Spleen (tissue), 11 donors: ENCODE data around the gene ROBO1. TPM values are rescaled to one million over a fixed set of nuclear protein-coding genes. Genes with fewer than 3 reads are reported as not detected.
"Not testable (repeated sequence)": the region's sequence is repeated elsewhere in the genome, so short reads cannot be mapped to it uniquely, and the experiment has no call there.

Experiments used
- DNase-seq: peaks from one replicate; pipeline ENCODE4 v3.0.0-alpha.2; 2020
- H3K27ac ChIP-seq, 8 donors: fragments of 200-600 bp; sonication (generic) in 7 of 8; 1 replicate in 4 of 8; 2 replicates in 4 of 8; pipeline versions ENCODE4 v1.5.0 to v1.8.0; 2016 to 2021; ENCODE audit warnings: inconsistent platforms in 4 of 8, mild to moderate bottlenecking in 4 of 8, moderate library complexity in 1 of 8
- H3K27me3 ChIP-seq, 7 donors: fragments of 200-600 bp; sonication (generic) in 6 of 7; replicated peaks in 1 of 7; 1 replicate in 4 of 7; 2 replicates in 3 of 7; pipeline versions ENCODE4 v1.5.0 to v1.8.0; 2016 to 2021; ENCODE audit warnings: inconsistent platforms in 3 of 7, mild to moderate bottlenecking in 1 of 7
- H3K36me3 ChIP-seq, 6 donors: fragments of 200-600 bp; sonication (generic) in 5 of 6; 1 replicate in 4 of 6; 2 replicates in 2 of 6; pipeline versions ENCODE4 v1.5.0 to v1.8.0; 2016 to 2021; ENCODE audit warnings: inconsistent platforms in 2 of 6
- H3K4me1 ChIP-seq, 6 donors: fragments of 200-600 bp; sonication (generic) in 5 of 6; 1 replicate in 3 of 6; 2 replicates in 3 of 6; pipeline versions ENCODE4 v1.5.0 to v1.8.0; 2016 to 2021; ENCODE audit warnings: inconsistent platforms in 3 of 6
- H3K4me3 ChIP-seq, 8 donors: fragments of 200-600 bp; sonication (generic) in 7 of 8; 1 replicate in 4 of 8; 2 replicates in 4 of 8; pipeline versions ENCODE4 v1.5.0 to v1.8.0; 2016 to 2021; ENCODE audit warnings: inconsistent platforms in 4 of 8, mild to moderate bottlenecking in 4 of 8, moderate library complexity in 2 of 8
- H3K9me3 ChIP-seq, 8 donors: fragments of 200-600 bp; sonication (generic) in 7 of 8; 1 replicate in 4 of 8; 2 replicates in 4 of 8; pipeline versions ENCODE4 v1.5.0 to v1.8.0; 2016 to 2021; ENCODE audit warnings: inconsistent platforms in 4 of 8
- CTCF ChIP-seq, 11 experiments: fragments of 200-600 bp in 7 of 11; fragments of 450-650 bp in 4 of 11; sonication (generic) in 4 of 11; IDR thresholded peaks in 8 of 11; conservative IDR thresholded peaks in 3 of 11; 1 replicate in 7 of 11; 2 replicates in 4 of 11; pipeline versions ENCODE4 v1.4.0 to v1.8.0; 2016 to 2021; ENCODE audit warnings: antibody characterized with exemption in 11 of 11, inconsistent platforms in 4 of 11, mild to moderate bottlenecking in 1 of 11
- POLR2A ChIP-seq, 3 donors: fragments of 450-650 bp; IDR thresholded peaks; one replicate each; pipeline ENCODE4 v1.5.1; 2017; ENCODE audit warnings: antibody characterized with exemption in 3 of 3, mild to moderate bottlenecking in 1 of 3
- POLR2AphosphoS5 ChIP-seq, 3 donors: sonication (generic); formaldehyde crosslinking; IDR thresholded peaks; one replicate each; pipeline ENCODE4 v1.5.1; 2017; ENCODE audit warnings: antibody characterized with exemption in 3 of 3
- WGBS, 5 donors: extraction: QIAGEN DNeasy Blood & Tissue Kit in 3 of 5; methylation state at CpG; one replicate each; pipeline versions ENCODE4 v1.1.5 to v1.1.7; 2013 to 2018; 5-methylcytosine and 5-hydroxymethylcytosine counted together
- intact Hi-C: fragments of 100-400 bp; cut with DNase I; formaldehyde crosslinking; loops from one replicate; pipeline ENCODE4 v1.15.0; 2023; ENCODE audit warnings: low total_unique reads
- polyA plus RNA-seq, 3 donors: library from polyadenylated mRNA; stranded (reverse); fragments of 200-250 nt; gene quantifications; one replicate each; pipeline ENCODE4 v1.2.1, GENCODE V29; 2013
- total RNA-seq, 7 donors: library from RNA; depleted of rRNA in 3 of 7; stranded (reverse); fragments of >200 nt in 3 of 7; fragmentation: NEBNext Ultra II Directional in 4 of 7; extraction: Animal tissue kit (Norgen Biotek cat#: 25700) in 4 of 7; gene quantifications; one replicate each; pipeline versions ENCODE4 v1.1.0 to v1.2.1, GENCODE V29; 2016 to 2021
- donor health status: healthy with polysubstance abuse.
- donor health status: DM: no; HTN: no; CAD: no; lungs with moderate emphysema.
- donor health status: DM: no; HTN: no; CAD: no.
- donor health status: Bipolar disorder and iron deficiency.
- donor health status: healthy.
- donor health status: DM: no; HTN: no; CAD: no.
- donor health status: DM: yes; HTN: yes; CAD: no.

The ROBO1 gene
- total and polyA plus RNA-seq, 10 donors = 3.4 to 37.3 (median 26.0) TPM

GRCh38 chr3:78889348-78889747 lies 878.5 kb downstream of the ROBO1 start:
- Histone ChIP-seq H3K4me1 (no peaks in the 10 kb centered on the region), H3K27ac (no peak overlapping the region), H3K36me3 (no peaks in the 10 kb centered on the region), H3K27me3 (no peaks in the 10 kb centered on the region), H3K9me3 (peaks cover 0 to 4% (median 0%) of the 10 kb centered on the region in 8 donors), H3K4me3 (no peak overlapping the region)
- no peak for DNase-seq
- 75 to 82% (median 80%) methylated on average over 4 of the region's 4 CpGs for WGBS, 5 donors
- intact Hi-C loops = no loop called here
- TF ChIP-seq POLR2AphosphoS5 (IDR thresholded peaks at IDR 0.05) = no peak
- no peak for TF ChIP-seq POLR2A (IDR thresholded peaks at IDR 0.05)
- no peak for TF ChIP-seq CTCF (IDR thresholded peaks at IDR 0.05 in 8 of 11, conservative IDR thresholded peaks at IDR 0.05 in 3 of 11)

- H3K27ac ChIP-seq = no peak overlapping the region
- H3K27me3 ChIP-seq = no peaks in the 10 kb centered on the region
- H3K4me1 ChIP-seq = no peaks in the 10 kb centered on the region
- TF ChIP-seq POLR2AphosphoS5 (IDR thresholded peaks at IDR 0.05) = no peak
- TF ChIP-seq CTCF (IDR thresholded peaks at IDR 0.05 in 8 of 11, conservative IDR thresholded peaks at IDR 0.05 in 3 of 11) = no peak
- no peak for TF ChIP-seq POLR2A (IDR thresholded peaks at IDR 0.05)
- intact Hi-C loops = no loop called here
- peaks cover 0 to 4% (median 0%) of the 10 kb centered on the region in 8 donors for H3K9me3 ChIP-seq
- no peaks in the 10 kb centered on the region for H3K36me3 ChIP-seq
- no peak for DNase-seq
- H3K4me3 ChIP-seq = no peak overlapping the region
Measured at GRCh38 chr3:78888635-78889034, 879.2 kb downstream of the ROBO1 start.

- intact Hi-C loops = no loop called here
- no peak overlapping the region for H3K4me3 ChIP-seq
- DNase-seq = no peak
- no peaks in the 10 kb centered on the region for H3K27me3 ChIP-seq
- no peaks in the 10 kb centered on the region for H3K4me1 ChIP-seq
- H3K27ac ChIP-seq = no peak overlapping the region
- TF ChIP-seq POLR2A (IDR thresholded peaks at IDR 0.05) (no peak), CTCF (IDR thresholded peaks at IDR 0.05 in 8 of 11, conservative IDR thresholded peaks at IDR 0.05 in 3 of 11) (no peak), POLR2AphosphoS5 (IDR thresholded peaks at IDR 0.05) (no peak)
- H3K9me3 ChIP-seq = peaks cover 0 to 4% (median 0%) of the 10 kb centered on the region in 8 donors
- WGBS, 5 donors = 39 to 60% (median 55%) methylated on average over 1 of the region's 1 CpG
- no peaks in the 10 kb centered on the region for H3K36me3 ChIP-seq
Measured at GRCh38 chr3:78887547-78888011, 880.2 kb downstream of the ROBO1 start.

- no peaks in the 10 kb centered on the region for H3K27me3 ChIP-seq
- no peaks in the 10 kb centered on the region for H3K36me3 ChIP-seq
- 82 to 93% (median 86%) methylated on average over 1 of the region's 1 CpG for WGBS, 5 donors
- H3K9me3 ChIP-seq = peaks cover 0 to 4% (median 0%) of the 10 kb centered on the region in 8 donors
- no peaks in the 10 kb centered on the region for H3K4me1 ChIP-seq
- intact Hi-C loops = no loop called here
- H3K4me3 ChIP-seq = no peak overlapping the region
- no peak for TF ChIP-seq CTCF (IDR thresholded peaks at IDR 0.05 in 8 of 11, conservative IDR thresholded peaks at IDR 0.05 in 3 of 11)
- TF ChIP-seq POLR2AphosphoS5 (IDR thresholded peaks at IDR 0.05) = no peak
- no peak for TF ChIP-seq POLR2A (IDR thresholded peaks at IDR 0.05)
- DNase-seq = no peak
- no peak overlapping the region for H3K27ac ChIP-seq
Measured at GRCh38 chr3:78887029-78887428, 880.8 kb downstream of the ROBO1 start.

GRCh38 chr3:78884567-78884966 lies 883.2 kb downstream of the ROBO1 start:
- H3K27me3 ChIP-seq, H3K9me3 ChIP-seq, H3K27ac ChIP-seq, DNase-seq, intact Hi-C loops, H3K4me1 ChIP-seq, H3K4me3 ChIP-seq, H3K36me3 ChIP-seq: not testable (repeated sequence)
- WGBS, 5 donors = 78 to 97% (median 89%) methylated on average over 1 of the region's 1 CpG
